ENCODE results near the gene LRRC14B. TPM values are rescaled to one million over a fixed set of nuclear protein-coding genes. Genes with fewer than 3 reads are reported as not detected.
A peak's percentile ranks its signal among the peaks of the same experiment; 100 is the strongest.

Gene LRRC14B
- polyA plus RNA-seq, 3 donors = not detected

GRCh38 chr5:203246-203930 is 12.1 kb downstream of the LRRC14B start:
- Histone ChIP-seq H3K4me3 (replicated peaks in 1 of 3; ENCODE audit: low read depth in 2 of 3, low read length in 3 of 3) (no peak overlapping the region), H3K4me2 (replicated peaks; ENCODE audit: extremely low read depth, low read length, poor library complexity, severe bottlenecking) (no peak overlapping the region), H3K27ac (ENCODE audit: low read depth in 1 of 2, low read length in 2 of 2) (no peak overlapping the region), H2AFZ (ENCODE audit: insufficient read depth, low read depth, low read length, poor library complexity, severe bottlenecking) (no peak overlapping the region), H4K20me1 (ENCODE audit: insufficient read depth, low read length) (no peaks in the 10 kb centered on the region), H3K9me3 (replicated peaks in 1 of 2; ENCODE audit: control insufficient read depth in 1 of 2, insufficient read depth in 1 of 2, low read length in 2 of 2) (no peaks in the 10 kb centered on the region), H3K27me3 (ENCODE audit: control insufficient read depth in 2 of 2, insufficient read depth in 2 of 2, low read length in 2 of 2) (no peaks in the 10 kb centered on the region), H3K9ac (ENCODE audit: insufficient read depth, low read length, poor library complexity, severe bottlenecking) (no peak overlapping the region), H3K4me1 (ENCODE audit: control insufficient read depth in 1 of 2, insufficient read depth in 2 of 2, low read length in 2 of 2) (no peaks in the 10 kb centered on the region), H3K79me2 (ENCODE audit: insufficient read depth, low read length) (no peaks in the 10 kb centered on the region), H3K36me3 (replicated peaks in 1 of 2; ENCODE audit: control insufficient read depth in 1 of 2, insufficient read depth in 2 of 2, low read length in 2 of 2) (peaks cover 22 to 52% of the 10 kb centered on the region in 2 donors)
- TF ChIP-seq CTCF (IDR thresholded peaks at IDR 0.05) = no peak
- Mint-ChIP-seq H3K9me3 (no peaks in the 10 kb centered on the region), H3K36me3 (peaks cover 43 to 47% of the 10 kb centered on the region in 2 donors), H3K27me3 (ENCODE audit: low read depth in 3 of 3) (peaks cover 0 to 2% (median 0%) of the 10 kb centered on the region in 3 donors), H3K27ac (peak overlapping the region in 2 of 7 donors; percentile 9 to 30), H3K4me3 (no peak overlapping the region), H3K4me1 (no peaks in the 10 kb centered on the region)
- WGBS (ENCODE audit: insufficient coverage) = 99% methylated on average over 24 of the region's 26 CpGs
- intact Hi-C loops (cut with micrococcal nuclease) = no loop called here
- DNase-seq = no peak

- DNase-seq = no peak
- peaks cover 22 to 56% of the 10 kb centered on the region in 2 donors for H3K36me3 ChIP-seq (replicated peaks in 1 of 2; ENCODE audit: control insufficient read depth in 1 of 2, insufficient read depth in 2 of 2, low read length in 2 of 2)
Measured at GRCh38 chr5:204001-204400, 12.7 kb downstream of the LRRC14B start.

More at GRCh38 chr5:204001-204400, 12.7 kb downstream of the LRRC14B start:
- no peaks in the 10 kb centered on the region for H4K20me1 ChIP-seq (ENCODE audit: insufficient read depth, low read length)
- Mint-ChIP-seq H3K27me3 (ENCODE audit: low read depth in 3 of 3) (peaks cover 0 to 2% (median 0%) of the 10 kb centered on the region in 3 donors), H3K4me3 (no peak overlapping the region), H3K36me3 (peaks cover 46 to 47% of the 10 kb centered on the region in 2 donors), H3K9me3 (no peaks in the 10 kb centered on the region), H3K27ac (no peak overlapping the region), H3K4me1 (no peaks in the 10 kb centered on the region)
- H2AFZ ChIP-seq (ENCODE audit: insufficient read depth, low read depth, low read length, poor library complexity, severe bottlenecking) = no peak overlapping the region
- H3K79me2 ChIP-seq (ENCODE audit: insufficient read depth, low read length) = no peaks in the 10 kb centered on the region
- no peak overlapping the region for H3K4me3 ChIP-seq (replicated peaks in 1 of 3; ENCODE audit: low read depth in 2 of 3, low read length in 3 of 3)
- H3K9ac ChIP-seq (ENCODE audit: insufficient read depth, low read length, poor library complexity, severe bottlenecking) = no peak overlapping the region
- intact Hi-C loops (cut with micrococcal nuclease) = no loop called here
- H3K27me3 ChIP-seq (ENCODE audit: control insufficient read depth in 2 of 2, insufficient read depth in 2 of 2, low read length in 2 of 2) = no peaks in the 10 kb centered on the region
- H3K4me2 ChIP-seq (replicated peaks; ENCODE audit: extremely low read depth, low read length, poor library complexity, severe bottlenecking) = no peak overlapping the region
- no peaks in the 10 kb centered on the region for H3K4me1 ChIP-seq (ENCODE audit: control insufficient read depth in 1 of 2, insufficient read depth in 2 of 2, low read length in 2 of 2)
- 100% methylated on average over 4 of the region's 6 CpGs for WGBS (ENCODE audit: insufficient coverage)
- no peaks in the 10 kb centered on the region for H3K9me3 ChIP-seq (replicated peaks in 1 of 2; ENCODE audit: control insufficient read depth in 1 of 2, insufficient read depth in 1 of 2, low read length in 2 of 2)
- H3K27ac ChIP-seq (ENCODE audit: low read depth in 1 of 2, low read length in 2 of 2) = no peak overlapping the region
- TF ChIP-seq CTCF (IDR thresholded peaks at IDR 0.05) = no peak

Measured in CD14-positive monocyte (primary cell).